NCI-H187 (cell line): Measurements from ENCODE around the gene SERPING1.

Source experiments
- DNase-seq, 2 experiments: peaks; one replicate each; lab custom pipeline; 2025; lab: John Stamatoyannopoulos, UW

The SERPING1 gene

DNA sequence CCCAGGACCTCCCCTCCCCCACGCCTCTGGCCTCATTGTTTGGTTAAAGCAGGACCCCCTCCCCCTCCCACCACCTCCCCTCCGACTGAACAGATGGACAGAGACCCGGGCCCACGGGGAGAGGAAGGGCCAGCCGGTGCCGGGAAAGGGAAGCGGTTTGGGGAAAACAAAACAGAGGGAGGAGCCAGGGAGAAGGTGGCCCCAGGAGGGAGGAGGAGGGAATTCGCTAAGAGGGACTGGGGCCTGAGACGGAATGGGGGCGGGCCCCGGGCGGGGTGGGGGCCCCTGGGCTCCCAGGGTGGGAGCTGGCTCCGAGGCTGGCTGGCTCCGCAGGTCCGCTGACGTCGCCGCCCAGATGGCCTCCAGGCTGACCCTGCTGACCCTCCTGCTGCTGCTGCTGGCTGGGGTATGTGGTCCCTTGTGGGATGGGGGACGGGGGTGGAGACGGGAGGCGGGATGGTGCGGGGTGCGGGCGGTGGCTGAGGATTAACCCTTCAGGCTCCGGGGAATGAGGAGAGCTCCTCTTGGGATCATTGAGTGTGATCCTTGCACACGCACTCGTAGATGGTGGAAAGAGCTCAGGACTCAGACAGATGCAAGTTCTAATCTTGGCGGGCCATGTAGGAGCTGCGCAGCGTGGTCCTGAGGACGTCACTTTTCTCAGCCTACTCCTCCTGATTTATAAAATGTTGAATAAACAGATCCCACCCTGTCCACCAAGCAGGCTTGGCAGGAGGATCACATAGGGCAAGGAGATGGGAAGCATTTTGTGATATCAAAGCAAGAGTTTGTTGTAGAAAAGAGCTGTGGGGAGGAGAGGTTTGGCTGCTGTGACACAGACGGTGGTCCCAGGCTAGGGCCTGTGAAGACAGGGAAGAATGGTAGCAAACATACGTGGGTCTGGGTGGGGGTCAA, 688 bp downstream of the SERPING1 start:
- DNase-seq: no peak

DNA sequence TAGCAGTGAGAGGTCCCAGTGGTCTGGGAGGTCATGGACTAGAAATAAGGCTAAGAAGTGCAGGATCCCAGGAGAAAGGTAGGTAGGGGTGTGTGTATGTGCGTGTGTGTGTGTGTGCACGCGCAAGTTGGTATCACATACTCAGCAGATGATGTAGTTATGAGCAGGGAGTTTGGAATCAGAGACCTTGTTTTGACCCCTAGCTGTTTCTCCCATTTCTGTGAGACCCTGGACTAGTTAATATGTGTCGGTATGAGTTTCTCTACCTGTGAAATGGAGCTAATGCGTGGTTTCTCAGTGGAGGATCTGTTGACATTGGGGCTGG, 1.3 kb downstream of the SERPING1 start:
- DNase-seq: no peak

DNA sequence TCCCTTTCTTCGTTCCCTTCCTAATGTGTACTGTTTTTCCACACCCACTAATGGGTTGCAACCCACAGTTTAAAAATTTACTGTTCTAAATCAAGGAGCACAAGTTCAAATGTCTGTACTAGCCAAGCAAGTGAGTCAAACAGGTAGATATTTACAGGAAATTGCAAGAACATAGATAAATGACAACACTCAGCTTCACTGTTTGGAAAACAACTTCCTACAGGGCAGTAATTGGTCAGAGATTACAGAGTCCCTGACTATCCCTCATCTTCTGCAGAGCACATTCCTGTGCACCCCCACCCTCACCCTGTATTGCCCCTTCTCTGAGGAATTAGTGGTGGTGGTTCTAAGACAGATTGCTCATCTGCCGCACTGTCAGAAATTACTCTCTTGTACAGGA, 1.9 kb downstream of the SERPING1 start:
- DNase-seq: no peak

DNA sequence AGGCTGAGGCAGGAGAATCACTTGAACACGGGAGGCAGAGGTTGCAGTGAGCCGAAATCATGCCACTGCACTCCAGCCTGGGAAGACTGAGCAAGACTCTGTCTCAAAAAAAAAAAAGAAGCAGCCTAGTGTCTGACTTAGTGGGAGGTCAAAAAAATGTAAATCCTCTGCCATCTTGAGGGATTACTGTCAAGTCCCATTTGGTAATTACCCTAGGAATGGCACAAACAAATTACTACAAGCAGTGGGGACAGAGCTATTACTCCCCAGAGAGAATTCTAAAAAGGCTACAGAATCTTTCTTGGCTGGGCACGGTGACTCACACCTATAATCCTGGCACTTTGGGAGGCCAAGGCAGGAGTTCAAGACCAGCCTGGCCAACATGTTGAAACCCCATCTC, 3.8 kb downstream of the SERPING1 start:
- no peak for DNase-seq

DNA sequence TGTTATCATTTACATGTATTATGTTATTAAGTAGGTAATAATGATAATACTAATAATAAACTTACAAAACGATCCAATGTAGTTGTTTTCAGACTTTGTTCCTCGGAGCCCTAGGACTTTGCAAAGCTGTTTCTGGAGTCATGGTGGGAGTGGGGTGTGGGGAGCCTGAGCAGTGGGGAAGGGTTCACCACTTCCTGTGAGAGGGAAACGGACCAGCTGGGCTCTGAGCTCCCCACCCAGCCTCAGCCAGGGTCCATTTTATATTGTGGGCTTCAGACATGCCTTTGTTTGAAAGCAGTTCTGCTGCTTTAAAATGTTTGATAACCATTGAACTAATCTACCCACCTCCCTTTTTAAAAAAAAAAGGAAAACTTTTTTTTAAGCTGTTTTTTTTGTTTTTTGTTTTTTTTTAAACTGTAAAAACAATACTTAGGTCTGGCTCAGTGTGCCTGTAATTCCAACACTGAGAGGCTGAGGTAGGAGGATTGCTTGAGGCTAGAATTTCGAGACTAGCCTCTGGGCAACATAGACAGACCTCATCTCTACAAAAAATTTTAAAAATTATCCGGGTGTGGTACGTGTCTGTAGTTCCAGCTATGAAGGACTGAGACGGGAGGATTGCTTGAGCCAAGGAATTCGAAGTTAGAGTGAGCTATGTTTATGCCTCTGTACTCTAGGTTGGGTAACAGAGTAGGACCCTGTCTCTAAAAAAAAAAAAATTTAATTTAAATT, 7.0 kb downstream of the SERPING1 start:
- no peak for DNase-seq

DNA sequence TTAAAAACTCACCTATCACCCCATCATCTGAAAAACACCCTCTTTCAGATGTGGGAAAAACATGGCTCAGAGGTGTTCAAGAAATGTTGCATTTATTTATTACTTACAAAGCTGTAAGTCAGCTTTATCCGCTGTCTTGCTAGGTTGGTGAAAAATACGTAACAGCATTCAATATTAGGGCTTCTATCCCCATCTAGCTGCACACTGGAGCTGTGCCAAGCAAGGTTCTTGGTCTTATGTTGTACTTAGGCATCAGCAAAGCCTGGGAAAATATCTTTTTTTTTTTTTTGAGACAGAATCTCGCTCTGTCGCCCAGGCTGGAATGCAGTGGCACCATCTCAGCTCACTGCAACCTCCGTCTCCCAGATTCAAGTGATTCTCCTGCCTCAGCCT, 7.5 kb downstream of the SERPING1 start:
- no peak for DNase-seq

DNA sequence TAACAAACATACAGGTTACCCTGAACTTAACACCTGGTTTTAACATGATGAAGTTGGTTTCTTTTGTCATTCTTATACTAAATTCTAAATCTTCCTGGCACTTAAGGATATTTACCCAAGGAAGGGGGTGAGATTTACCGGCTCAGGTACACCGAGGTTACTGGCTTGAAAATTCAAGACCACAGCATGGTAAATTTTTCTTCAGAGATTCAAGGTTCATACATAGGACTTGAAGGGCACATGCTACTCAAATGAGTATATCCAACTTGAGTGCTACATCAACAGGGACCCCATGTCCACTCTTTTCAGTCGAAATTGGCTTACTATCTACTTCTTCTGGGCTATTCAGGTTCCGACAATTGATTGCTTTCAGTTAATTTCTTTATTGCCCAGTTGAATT, 12.7 kb downstream of the SERPING1 start:
- no peak for DNase-seq

DNA sequence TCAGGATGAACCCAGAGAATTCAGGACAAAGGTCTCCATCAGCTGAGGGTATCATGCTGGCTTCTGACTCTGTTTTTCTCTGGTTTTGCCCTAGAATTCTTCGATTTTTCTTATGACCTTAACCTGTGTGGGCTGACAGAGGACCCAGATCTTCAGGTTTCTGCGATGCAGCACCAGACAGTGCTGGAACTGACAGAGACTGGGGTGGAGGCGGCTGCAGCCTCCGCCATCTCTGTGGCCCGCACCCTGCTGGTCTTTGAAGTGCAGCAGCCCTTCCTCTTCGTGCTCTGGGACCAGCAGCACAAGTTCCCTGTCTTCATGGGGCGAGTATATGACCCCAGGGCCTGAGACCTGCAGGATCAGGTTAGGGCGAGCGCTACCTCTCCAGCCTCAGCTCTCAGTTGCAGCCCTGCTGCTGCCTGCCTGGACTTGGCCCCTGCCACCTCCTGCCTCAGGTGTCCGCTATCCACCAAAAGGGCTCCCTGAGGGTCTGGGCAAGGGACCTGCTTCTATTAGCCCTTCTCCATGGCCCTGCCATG, 16.8 kb downstream of the SERPING1 start:
- DNase-seq: no peak

DNA sequence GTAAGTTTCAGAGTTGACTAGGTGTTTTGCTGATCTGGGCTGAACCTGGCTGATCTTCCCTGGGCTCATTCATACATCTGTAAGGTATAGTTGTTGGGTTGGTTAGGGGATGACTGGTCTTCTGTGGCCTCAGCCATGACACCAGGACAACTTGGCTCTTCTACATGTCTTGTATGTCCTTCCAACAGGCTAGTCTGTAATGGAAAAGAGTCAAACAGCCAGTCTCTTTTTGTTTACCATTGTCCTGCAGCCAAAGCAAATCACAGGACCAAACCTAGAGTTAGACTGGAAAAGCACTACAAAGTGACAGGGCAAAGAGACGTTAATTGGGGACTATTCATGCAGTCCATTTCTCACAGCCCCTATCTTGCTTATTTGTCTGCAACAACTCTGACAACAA, 17.8 kb downstream of the SERPING1 start:
- DNase-seq: no peak

DNA sequence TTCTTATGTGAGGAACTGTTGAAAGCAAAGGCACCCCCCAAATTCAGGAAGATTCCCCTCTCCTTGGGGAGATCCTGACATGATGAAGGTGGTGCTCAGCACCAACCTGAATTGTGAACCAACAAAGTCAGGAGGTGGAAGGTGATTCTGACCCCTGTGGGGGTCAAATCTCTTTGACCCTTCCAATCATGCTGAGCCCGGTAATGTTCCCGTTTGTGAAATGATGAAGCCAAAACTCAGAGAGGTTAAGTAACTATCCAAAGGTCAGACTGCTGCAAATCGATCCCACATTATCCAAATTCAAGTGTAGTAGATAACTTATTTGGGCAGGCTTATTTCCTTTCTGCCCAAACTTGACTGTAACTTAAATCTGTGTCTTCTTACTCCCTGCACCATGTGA, 19.1 kb downstream of the SERPING1 start:
- no peak for DNase-seq

DNA sequence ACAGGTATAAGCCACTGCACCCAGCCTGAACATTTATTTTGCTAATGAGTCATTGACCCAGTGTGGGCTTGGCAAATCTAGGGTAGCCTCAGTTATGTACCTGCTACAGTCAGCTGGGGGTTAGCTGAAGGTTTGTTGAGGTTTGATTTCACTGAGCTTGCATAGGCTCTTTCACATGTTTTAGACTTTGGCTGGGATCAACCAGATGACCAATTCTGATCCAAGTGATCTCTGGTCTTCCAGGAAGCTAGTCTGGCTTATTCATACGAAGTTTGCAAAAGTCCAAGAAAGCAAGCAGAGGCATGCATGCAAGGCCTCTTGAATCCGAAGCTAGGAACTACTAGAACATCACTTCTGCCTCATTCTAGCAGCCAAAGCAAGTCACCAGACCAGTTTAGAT, 21.0 kb downstream of the SERPING1 start:
- DNase-seq: no peak

DNA sequence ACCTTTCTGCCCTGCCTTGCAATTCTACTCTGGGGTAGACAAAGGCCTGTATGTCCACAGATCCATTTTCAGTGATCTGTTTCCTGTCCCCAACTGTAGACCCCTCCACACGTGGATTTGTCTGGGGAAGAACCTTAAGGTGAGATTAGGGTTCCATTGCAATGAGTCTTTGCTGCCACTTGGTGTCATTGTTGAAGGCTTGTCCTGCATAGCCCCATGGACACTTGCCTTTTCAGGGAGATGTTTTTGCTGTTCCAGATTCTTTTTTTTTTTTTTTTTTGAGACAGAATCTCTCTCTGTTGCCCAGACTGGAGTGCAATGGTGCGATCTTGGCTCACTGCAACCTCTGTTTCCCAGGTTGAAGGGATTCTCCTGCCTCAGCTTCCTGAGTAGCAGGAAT, 21.8 kb downstream of the SERPING1 start:
- no peak for DNase-seq

DNA sequence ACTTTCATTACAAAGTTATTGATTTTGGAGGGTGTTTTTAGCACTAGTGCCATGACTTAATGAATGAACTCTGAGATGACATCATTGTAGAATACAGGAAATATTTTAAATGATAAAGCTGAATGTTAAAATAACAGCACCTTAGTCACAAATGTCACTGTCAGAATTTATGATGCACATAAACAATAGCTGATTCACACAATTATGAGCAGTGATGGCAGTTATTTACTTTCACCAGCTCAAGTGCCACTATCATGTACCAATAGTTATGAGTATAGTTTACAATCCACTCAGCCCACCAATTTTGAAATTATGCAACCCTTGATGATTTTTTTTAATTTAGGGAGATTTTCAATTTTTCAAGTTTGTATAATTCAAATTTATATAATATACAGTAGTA, 23.0 kb downstream of the SERPING1 start:
- DNase-seq: no peak

DNA sequence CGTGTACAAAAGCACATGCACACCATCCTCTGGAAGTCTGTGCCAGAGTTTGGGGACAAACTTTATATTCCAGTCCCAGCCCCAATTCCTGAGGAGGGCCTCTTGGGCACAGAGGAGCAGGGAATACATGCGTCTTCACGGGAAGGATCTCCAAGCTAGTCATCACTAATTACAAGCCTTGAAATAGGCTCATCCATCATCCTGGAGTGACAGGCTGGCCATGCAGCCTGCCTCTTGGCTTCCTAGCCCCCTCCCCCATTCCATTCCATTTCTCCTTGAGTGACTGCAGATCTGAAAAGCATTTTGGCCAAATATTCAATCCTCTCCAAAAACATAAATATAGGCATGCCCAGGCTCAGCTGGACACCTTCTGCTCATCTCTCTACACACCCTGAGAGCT, 24.8 kb downstream of the SERPING1 start:
- no peak for DNase-seq

DNA sequence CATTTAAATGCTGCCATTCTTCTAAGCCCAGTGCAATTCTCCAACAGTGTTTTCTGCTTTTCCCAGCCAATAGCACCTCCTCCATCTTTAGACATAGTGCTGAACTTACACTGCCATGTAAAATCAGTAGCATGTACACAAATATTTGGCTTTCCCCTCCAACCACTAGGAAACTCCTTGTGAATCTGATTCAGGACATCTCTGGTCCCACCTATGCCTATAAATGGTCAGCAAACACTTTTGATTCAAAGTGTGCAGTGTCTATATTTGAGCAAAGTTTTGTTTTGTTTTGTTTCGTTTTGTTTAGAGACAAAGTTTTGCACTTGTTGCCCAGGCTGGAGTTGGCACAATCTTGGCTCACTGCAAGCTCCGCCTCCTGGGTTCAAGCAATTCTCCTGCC, 27.4 kb downstream of the SERPING1 start:
- no peak for DNase-seq

DNA sequence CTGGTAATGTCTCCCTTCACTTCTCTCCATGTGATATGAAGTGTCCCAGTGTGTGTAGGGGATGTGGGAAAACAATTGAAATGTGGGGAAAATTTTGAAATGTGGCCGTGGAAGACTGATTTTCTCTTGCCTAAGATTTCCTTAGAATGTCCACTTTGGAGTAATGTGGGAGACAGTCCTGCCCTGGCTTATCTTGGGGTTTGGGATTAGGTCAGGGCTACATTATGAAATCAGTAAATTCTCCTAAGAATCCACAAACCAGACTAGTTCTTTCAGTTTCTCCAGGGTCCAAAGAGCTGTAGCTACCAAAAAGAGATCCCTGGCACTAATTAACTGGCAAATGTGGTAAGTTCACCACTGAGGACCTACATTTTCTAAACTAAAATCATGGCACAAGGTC, 29.4 kb downstream of the SERPING1 start:
- DNase-seq: no peak

DNA sequence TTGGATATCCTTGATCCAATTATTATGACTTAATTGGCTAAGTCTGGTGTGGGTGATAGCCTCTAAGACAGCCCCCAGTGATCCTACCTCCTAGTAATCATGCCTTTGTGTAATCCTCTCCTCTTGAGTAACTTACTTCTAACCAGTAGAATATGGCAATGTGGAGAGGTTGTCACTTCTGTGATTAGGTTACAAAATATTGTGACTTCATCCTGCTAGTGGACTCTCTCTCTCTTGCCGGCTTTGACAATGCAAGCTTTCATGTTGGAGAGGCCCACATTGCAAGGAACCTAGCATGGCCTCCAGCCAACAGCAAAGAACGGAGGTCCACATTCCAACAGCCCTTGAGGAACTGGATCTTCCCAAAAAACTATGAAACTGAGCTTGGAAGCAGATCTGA, 32.7 kb downstream of the SERPING1 start:
- DNase-seq: no peak

DNA sequence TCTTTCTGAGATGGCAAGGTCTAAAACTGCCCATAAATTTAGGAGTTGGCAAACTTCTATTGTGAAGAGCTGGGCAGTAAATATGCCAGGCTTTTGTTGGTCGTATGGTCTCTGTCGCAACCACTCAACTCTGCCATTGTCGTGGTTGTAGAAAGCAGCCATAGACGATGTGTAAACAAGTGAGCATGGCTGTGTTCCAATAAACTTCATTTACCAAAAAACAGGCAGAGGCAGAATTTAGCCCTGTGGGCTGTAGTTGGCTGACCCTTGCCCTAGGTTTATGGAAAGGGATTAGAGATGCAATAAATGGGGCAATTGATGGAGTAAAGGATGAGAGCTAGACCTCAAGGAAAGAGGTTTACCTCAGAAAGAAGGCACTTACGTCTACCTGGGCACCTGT, 34.6 kb downstream of the SERPING1 start:
- no peak for DNase-seq

DNA sequence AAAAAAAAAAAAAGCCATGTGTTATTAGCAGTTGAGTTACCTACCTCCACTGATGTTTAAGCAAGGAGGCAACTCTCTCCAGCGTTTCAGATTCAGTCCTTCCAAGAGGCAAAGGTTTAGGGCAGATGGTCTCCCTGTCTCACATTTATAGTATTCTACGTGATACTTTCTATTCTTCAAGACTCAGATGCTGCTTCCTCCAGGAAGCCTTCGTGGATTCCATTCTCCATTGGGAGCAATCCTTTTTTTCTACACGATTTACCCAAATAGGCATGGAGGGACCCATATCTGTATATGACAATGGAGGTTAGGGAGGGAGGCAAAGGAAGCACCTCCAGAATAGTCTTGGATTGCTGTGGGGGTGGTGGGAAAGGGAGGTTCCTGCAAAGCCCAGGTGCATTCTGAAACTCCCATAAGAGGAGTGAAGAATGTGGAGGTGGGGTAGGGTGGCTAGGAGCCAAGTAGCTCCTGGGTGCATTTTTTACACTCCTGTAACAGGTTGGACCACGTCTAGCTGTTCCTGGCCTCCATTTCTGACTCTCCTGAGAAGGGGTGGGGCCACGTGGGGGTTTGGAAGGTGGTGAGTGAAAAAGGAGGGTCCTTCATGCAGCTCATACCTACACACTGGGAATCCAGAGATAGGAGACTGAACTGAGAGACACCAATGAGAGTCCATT, 36.0 kb downstream of the SERPING1 start:
- no peak for DNase-seq

DNA sequence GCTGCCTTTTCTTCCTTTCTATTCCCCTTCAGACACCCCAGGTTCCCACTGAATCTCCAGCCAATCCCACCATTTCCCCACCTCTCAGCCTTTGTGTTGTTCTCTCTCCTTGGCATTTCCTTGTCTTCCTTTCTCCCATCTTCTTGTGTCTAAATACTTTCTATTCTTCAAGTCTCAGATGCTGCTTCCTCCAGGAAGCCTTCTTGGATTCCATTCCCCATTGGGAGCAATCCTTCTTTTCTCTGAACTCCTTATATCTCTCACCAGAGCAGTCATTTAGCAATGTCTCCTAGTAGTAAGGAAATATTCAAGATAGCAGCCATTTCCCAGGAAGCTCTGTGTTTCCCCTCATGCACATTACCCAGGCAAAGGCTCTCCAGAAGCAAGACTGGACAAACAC, 36.8 kb downstream of the SERPING1 start:
- DNase-seq: no peak

DNA sequence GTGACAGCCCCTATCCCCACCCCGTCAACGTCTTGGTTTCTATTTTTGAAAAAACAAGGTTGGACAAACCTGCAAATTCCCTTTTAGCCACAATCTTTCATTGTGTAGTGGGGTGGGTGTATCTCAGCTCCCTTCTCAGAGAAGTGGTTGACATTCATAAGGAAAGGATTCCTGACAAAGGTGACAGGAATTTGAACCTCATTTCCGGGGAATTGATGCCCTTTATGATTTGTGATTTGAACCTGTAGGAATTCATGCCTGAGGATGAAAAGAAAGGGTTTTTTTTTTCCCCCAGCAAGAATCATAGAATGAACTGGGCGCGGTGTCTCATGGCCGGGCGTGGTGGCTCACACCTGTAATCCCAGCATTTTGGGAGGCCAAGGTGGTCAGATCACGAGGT, 37.8 kb downstream of the SERPING1 start:
- DNase-seq: no peak

DNA sequence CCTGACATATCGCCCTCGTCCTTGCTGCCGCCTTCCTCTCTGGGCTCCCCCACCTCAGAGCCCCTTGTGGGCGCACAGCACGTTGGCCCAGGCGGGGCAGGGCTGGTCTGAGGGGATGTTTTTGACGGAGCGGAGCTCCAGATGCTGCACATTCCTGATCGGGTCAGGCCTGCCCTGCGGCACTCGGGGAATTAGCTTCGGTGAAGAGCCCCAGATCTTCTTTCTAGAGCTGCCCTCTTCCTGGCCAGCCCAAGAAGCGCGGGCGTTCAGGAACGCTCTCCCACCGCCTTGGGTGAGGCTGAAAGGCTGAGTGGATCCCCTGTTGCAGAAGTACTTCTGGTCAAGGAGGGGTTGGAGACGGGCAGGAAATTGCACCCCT, 40.1 kb downstream of the SERPING1 start:
- no peak for DNase-seq
